Gastrocnemius medialis (tissue), 4 donors: ENCODE measurements around the gene SIGLEC11. TPM values are rescaled to one million over a fixed set of nuclear protein-coding genes. Genes with fewer than 3 reads are reported as not detected.

Experiments
- ATAC-seq, 2 donors: fragments of 150-250 bp; one replicate each; pipeline ENCODE4 v1.9.1; 2016
- DNase-seq, 2 donors: peaks; one replicate each; pipeline ENCODE4 v3.0.0-alpha.2; 2019
- H3K27ac ChIP-seq, 4 donors: fragments of 200-600 bp; sonication (generic); 1 replicate in 1 of 4; 2 replicates in 3 of 4; pipeline ENCODE4 v1.5.1; 2016 to 2018; ENCODE audit warnings: mild to moderate bottlenecking in 2 of 4, moderate library complexity in 1 of 4
- H3K27me3 ChIP-seq, 3 donors: fragments of 200-600 bp; sonication (generic) in 2 of 3; 1 replicate in 1 of 3; 2 replicates in 2 of 3; pipeline versions ENCODE4 v1.5.1 to v1.6.0; 2016 to 2019; ENCODE audit warnings: mild to moderate bottlenecking in 1 of 3, moderate library complexity in 1 of 3
- H3K36me3 ChIP-seq, 2 donors: fragments of 200-600 bp; sonication (generic) in 1 of 2; one replicate each; pipeline ENCODE4 v1.5.1; 2017 to 2018
- H3K4me1 ChIP-seq, 2 donors: fragments of 200-600 bp; sonication (generic) in 1 of 2; one replicate each; pipeline ENCODE4 v1.5.1; 2016 to 2017; ENCODE audit warnings: mild to moderate bottlenecking in 2 of 2
- H3K4me3 ChIP-seq, 4 donors: fragments of 200-600 bp; sonication (generic) in 3 of 4; 1 replicate in 1 of 4; 2 replicates in 3 of 4; pipeline ENCODE4 v1.5.1; 2016 to 2019; ENCODE audit warnings: mild to moderate bottlenecking in 2 of 4
- H3K9me3 ChIP-seq, 3 donors: fragments of 200-600 bp; sonication (generic) in 2 of 3; 1 replicate in 1 of 3; 2 replicates in 2 of 3; pipeline ENCODE4 v1.5.1; 2016 to 2019
- CTCF ChIP-seq, 5 experiments: fragments of 450-650 bp in 3 of 5; fragments of 200-600 bp in 2 of 5; sonication (generic) in 2 of 5; IDR thresholded peaks in 4 of 5; conservative IDR thresholded peaks in 1 of 5; 1 replicate in 4 of 5; 2 replicates in 1 of 5; pipeline ENCODE4 v1.5.1; 2016 to 2019; ENCODE audit warnings: antibody characterized with exemption in 5 of 5, mild to moderate bottlenecking in 3 of 5, moderate library complexity in 3 of 5
- POLR2A ChIP-seq, 2 donors: fragments of 450-650 bp; IDR thresholded peaks; one replicate each; pipeline ENCODE4 v1.6.1; 2017; ENCODE audit warnings: antibody characterized with exemption in 2 of 2, mild to moderate bottlenecking in 2 of 2, moderate library complexity in 2 of 2
- in situ Hi-C, 4 donors: fragments of 200-750 bp; cut with MboI; loops; one replicate each; pipeline versions ENCODE4 v1.15.0 to v1.8.0; 2017; ENCODE audit warnings: low sequenced_read_pairs in 4 of 4
- intact Hi-C: fragments of 100-400 bp; cut with DNase I; formaldehyde crosslinking; loops from one replicate; pipeline ENCODE4 v1.15.1; 2023; ENCODE audit warnings: low total_unique reads
- total RNA-seq, 4 donors: library from RNA; depleted of rRNA; stranded (reverse); fragments of >200 nt; gene quantifications; one replicate each; pipeline versions ENCODE4 v1.1.0 to v1.2.3, GENCODE V29; 2016

Gene SIGLEC11
- total RNA-seq, 4 donors from 2014 or later = 0.15 to 0.42 (median 0.25) TPM; not detected in 1

- intact Hi-C loops (loop anchor here (5.0 kb wide), 1 partner anchor 69 kb away; no protein-coding TSS in a partner anchor), in situ Hi-C loops (no loop called here)
- Histone ChIP-seq H3K4me3 (no peak overlapping the region), H3K9me3 (no peaks in the 10 kb centered on the region), H3K27me3 (no peaks in the 10 kb centered on the region), H3K27ac (no peak overlapping the region), H3K36me3 (peaks cover 0 to 66% of the 10 kb centered on the region in 2 donors), H3K4me1 (peaks cover 12 to 19% of the 10 kb centered on the region in 2 donors)
- no peak for DNase-seq
- TF ChIP-seq CTCF (IDR thresholded peaks at IDR 0.05 in 4 of 5, conservative IDR thresholded peaks at IDR 0.05 in 1 of 5) (no peak), POLR2A (IDR thresholded peaks at IDR 0.05) (no peak)
- no peak for ATAC-seq
These were observed 40.0 kb upstream of the SIGLEC11 start for GRCh38 chr19:50000841-50001557.

GRCh38 chr19:50000038-50000840 lies 39.3 kb upstream of the SIGLEC11 start:
- Histone ChIP-seq H3K27ac (no peak overlapping the region), H3K4me3 (no peak overlapping the region), H3K36me3 (peaks cover 0 to 68% of the 10 kb centered on the region in 2 donors), H3K4me1 (peaks cover 12 to 19% of the 10 kb centered on the region in 2 donors), H3K9me3 (no peaks in the 10 kb centered on the region), H3K27me3 (no peaks in the 10 kb centered on the region)
- TF ChIP-seq CTCF (IDR thresholded peaks at IDR 0.05 in 4 of 5, conservative IDR thresholded peaks at IDR 0.05 in 1 of 5) = no peak
- no peak for TF ChIP-seq POLR2A (IDR thresholded peaks at IDR 0.05)
- intact Hi-C loops = loop anchor here (5.0 kb wide), 1 partner anchor 68 kb away; no protein-coding TSS in a partner anchor
- ATAC-seq (no peak), DNase-seq (no peak)
- in situ Hi-C loops = no loop called here

DNA sequence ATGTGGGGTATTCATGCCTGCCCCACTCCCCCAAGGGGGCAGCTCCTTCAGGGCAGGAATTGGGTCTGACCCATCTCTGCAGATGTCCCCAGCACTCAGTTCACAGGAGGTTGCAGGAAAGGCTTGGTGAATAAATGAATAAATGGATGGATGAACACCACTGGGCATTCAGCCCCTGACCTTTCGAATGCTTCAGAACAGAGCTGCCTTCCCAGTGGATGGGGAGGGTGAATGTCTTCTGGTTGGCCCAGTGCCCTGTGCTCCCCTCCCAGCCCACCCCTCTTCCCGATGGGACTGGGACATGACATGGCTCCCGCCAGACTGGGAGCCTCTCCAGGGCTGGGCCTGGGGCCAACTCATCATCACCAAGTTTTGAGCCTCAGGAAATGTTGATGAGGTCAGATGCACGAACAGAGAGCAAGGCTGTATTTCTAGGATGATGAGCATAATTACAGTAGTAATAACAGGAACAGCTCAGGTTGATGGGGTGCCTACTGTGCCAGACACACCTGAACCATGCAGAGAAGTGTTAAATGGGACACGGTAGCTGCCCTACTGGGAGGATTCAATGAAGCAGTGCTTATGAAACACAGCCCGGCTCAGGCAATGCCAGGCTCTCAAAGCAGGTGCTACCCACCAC lies 38.5 kb upstream of the SIGLEC11 start:
- H3K36me3 ChIP-seq = peaks cover 0 to 75% of the 10 kb centered on the region in 2 donors
- H3K27ac ChIP-seq = no peak overlapping the region
- in situ Hi-C loops = no loop called here
- ATAC-seq = no peak
- no peaks in the 10 kb centered on the region for H3K27me3 ChIP-seq
- TF ChIP-seq POLR2A (IDR thresholded peaks at IDR 0.05) (no peak), CTCF (IDR thresholded peaks at IDR 0.05 in 4 of 5, conservative IDR thresholded peaks at IDR 0.05 in 1 of 5) (no peak)
- no peak overlapping the region for H3K4me3 ChIP-seq
- DNase-seq = no peak
- H3K9me3 ChIP-seq = no peaks in the 10 kb centered on the region
- intact Hi-C loops = loop anchor here (5.0 kb wide), 1 partner anchor 67 kb away; no protein-coding TSS in a partner anchor
- peaks cover 8 to 17% of the 10 kb centered on the region in 2 donors for H3K4me1 ChIP-seq

DNA sequence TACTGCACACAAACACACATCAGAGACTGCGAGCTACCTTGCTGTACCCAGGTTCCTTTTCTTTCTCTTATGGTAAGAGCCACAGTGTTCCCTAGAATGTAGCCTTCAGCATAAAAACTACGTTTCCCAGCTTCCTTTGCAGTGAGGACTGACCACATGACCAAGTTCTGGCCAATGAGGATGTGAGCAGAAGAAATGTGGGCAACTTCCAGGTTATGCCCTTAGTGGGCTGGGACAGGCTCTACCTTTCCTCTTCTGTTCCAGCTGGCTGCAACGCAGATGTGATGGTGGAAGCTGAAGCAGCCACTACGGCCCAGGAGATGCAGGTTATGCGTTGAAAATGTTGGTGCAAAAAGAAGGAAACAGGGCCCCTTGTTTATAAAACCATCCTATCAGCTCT lies 36.7 kb upstream of the SIGLEC11 start:
- no peak for DNase-seq
- Histone ChIP-seq H3K27ac (no peak overlapping the region), H3K9me3 (no peaks in the 10 kb centered on the region), H3K4me1 (peaks cover 0 to 2% of the 10 kb centered on the region in 2 donors), H3K36me3 (peaks cover 3 to 86% of the 10 kb centered on the region in 2 donors), H3K27me3 (no peaks in the 10 kb centered on the region), H3K4me3 (no peak overlapping the region)
- in situ Hi-C loops (no loop called here), intact Hi-C loops (no loop called here)
- ATAC-seq = peak in 1 of 2 donors; percentile 70
- TF ChIP-seq CTCF (IDR thresholded peaks at IDR 0.05 in 4 of 5, conservative IDR thresholded peaks at IDR 0.05 in 1 of 5) (no peak), POLR2A (IDR thresholded peaks at IDR 0.05) (no peak)
